ENCODE results near the gene C10orf71. TPM values are rescaled to one million over a fixed set of nuclear protein-coding genes. Genes with fewer than 3 reads are reported as not detected.

Gene C10orf71
- total RNA-seq, result not detected

GRCh38 chr10:49298983-49299815 lies at the start of gene C10orf71:
TSS of gene C10orf71 (plus strand) at chr10:49299170. CDS start at chr10:49322546, 23,376 bp downstream.
- no peak for ATAC-seq

GRCh38 chr10:49252313-49253034 lies 46.5 kb upstream of the C10orf71 start:
- ATAC-seq, result no peak
- no peak for DNase-seq (ENCODE audit: low spot score)

More at GRCh38 chr10:49298983-49299815, at the start of gene C10orf71:
- DNase-seq (ENCODE audit: low spot score), result no peak

- DNase-seq (ENCODE audit: low spot score), result no peak
- no peak for ATAC-seq
Observed at GRCh38 chr10:49253340-49253906, 45.5 kb upstream of the C10orf71 start.

GRCh38 chr10:49254150-49254549 lies 44.8 kb upstream of the C10orf71 start:
- ATAC-seq, result no peak
- DNase-seq (ENCODE audit: low spot score), result no peak

- DNase-seq (ENCODE audit: low spot score) (no peak), ATAC-seq (peak; percentile 10)
Observed at GRCh38 chr10:49254556-49255318, 44.2 kb upstream of the C10orf71 start.

- DNase-seq (ENCODE audit: low spot score), result no peak
- ATAC-seq, result no peak
Observed at GRCh38 chr10:49255883-49256282, 43.1 kb upstream of the C10orf71 start.

- no peak for DNase-seq (ENCODE audit: low spot score)
- ATAC-seq, result no peak
Observed at GRCh38 chr10:49257154-49257553, 41.8 kb upstream of the C10orf71 start.

- ATAC-seq, result no peak
Observed at GRCh38 chr10:49257626-49258349, 41.2 kb upstream of the C10orf71 start.

GRCh38 chr10:49258350-49258683 lies 40.7 kb upstream of the C10orf71 start:
- DNase-seq (ENCODE audit: low spot score) (no peak), ATAC-seq (no peak)

More at GRCh38 chr10:49257626-49258349, 41.2 kb upstream of the C10orf71 start:
- no peak for DNase-seq (ENCODE audit: low spot score)

- ATAC-seq, result no peak
- DNase-seq (ENCODE audit: low spot score), result no peak
Observed at GRCh38 chr10:49260644-49261296, 38.2 kb upstream of the C10orf71 start.

- DNase-seq (ENCODE audit: low spot score) (no peak), ATAC-seq (no peak)
Observed at GRCh38 chr10:49263591-49263990, 35.4 kb upstream of the C10orf71 start.

GRCh38 chr10:49264177-49264677 lies 34.7 kb upstream of the C10orf71 start:
- no peak for ATAC-seq
- DNase-seq (ENCODE audit: low spot score), result no peak

- ATAC-seq (no peak), DNase-seq (ENCODE audit: low spot score) (no peak)
Observed at GRCh38 chr10:49265885-49266284, 33.1 kb upstream of the C10orf71 start.

GRCh38 chr10:49268185-49268584 lies 30.8 kb upstream of the C10orf71 start:
- DNase-seq (ENCODE audit: low spot score) (no peak), ATAC-seq (no peak)

- ATAC-seq, result no peak
- no peak for DNase-seq (ENCODE audit: low spot score)
Observed at GRCh38 chr10:49269523-49269922, 29.4 kb upstream of the C10orf71 start.

- DNase-seq (ENCODE audit: low spot score), result no peak
Observed at GRCh38 chr10:49270565-49270964, 28.4 kb upstream of the C10orf71 start.

GRCh38 chr10:49271346-49271745 lies 27.6 kb upstream of the C10orf71 start:
- DNase-seq (ENCODE audit: low spot score) (no peak), ATAC-seq (no peak)

More at GRCh38 chr10:49270565-49270964, 28.4 kb upstream of the C10orf71 start:
- ATAC-seq, result no peak

GRCh38 chr10:49272251-49273081 lies 26.5 kb upstream of the C10orf71 start:
- no peak for DNase-seq (ENCODE audit: low spot score)
- no peak for ATAC-seq

GRCh38 chr10:49273082-49273465 lies 25.9 kb upstream of the C10orf71 start:
- DNase-seq (ENCODE audit: low spot score) (no peak), ATAC-seq (no peak)
